ENCODE measurements around the gene PCID2.

DNA sequence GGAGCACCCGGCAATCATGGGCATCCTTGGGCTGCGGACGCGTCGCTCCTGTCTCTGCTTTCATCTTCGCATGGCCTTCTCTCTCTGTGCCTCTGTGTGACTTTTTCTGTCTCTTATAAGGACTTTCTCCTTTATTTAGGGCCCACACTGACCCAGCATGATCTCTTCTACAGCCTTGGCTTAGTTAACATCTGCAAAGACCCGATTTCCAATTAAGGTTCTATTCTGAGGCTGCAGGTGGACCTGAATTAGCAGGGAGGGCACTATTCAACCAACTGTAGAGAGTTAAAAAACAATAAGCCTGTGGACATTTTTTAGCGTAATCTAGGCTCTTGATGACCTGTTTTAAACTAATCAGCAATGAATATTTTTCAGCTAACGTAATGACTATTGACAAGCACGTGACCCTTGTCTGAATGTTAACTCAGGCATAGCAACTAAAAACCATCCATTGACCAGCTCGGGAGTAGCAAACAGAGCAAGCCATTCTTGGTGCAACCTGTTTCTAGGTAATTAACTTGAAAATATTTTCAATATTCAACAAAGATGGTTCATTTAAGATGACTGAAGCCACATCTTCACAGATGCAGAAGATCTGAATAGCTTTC, 70.7 kb downstream of the PCID2 start:
- TF ChIP-seq POLR2A (IDR thresholded peaks at IDR 0.05), result no peak
- TF ChIP-seq, protein P1, sequence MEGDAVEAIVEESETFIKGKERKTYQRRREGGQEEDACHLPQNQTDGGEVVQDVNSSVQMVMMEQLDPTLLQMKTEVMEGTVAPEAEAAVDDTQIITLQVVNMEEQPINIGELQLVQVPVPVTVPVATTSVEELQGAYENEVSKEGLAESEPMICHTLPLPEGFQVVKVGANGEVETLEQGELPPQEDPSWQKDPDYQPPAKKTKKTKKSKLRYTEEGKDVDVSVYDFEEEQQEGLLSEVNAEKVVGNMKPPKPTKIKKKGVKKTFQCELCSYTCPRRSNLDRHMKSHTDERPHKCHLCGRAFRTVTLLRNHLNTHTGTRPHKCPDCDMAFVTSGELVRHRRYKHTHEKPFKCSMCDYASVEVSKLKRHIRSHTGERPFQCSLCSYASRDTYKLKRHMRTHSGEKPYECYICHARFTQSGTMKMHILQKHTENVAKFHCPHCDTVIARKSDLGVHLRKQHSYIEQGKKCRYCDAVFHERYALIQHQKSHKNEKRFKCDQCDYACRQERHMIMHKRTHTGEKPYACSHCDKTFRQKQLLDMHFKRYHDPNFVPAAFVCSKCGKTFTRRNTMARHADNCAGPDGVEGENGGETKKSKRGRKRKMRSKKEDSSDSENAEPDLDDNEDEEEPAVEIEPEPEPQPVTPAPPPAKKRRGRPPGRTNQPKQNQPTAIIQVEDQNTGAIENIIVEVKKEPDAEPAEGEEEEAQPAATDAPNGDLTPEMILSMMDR (IDR thresholded peaks at IDR 0.05), result no peak

Data from stomach (tissue), 4 donors.